H1 (cell line): ENCODE measurements around the gene TNP2. TPM values are rescaled to one million over a fixed set of nuclear protein-coding genes. Genes with fewer than 3 reads are reported as not detected.

Source experiments
- CTCF ChIA-PET: fragments of 300-600 bp; sonication (Branson Sonifier 250); formaldehyde crosslinking; loops from one replicate; lab custom pipeline; 2021; ENCODE audit not compliant: partially characterized antibody; lab: Charles Lee
- POLR2A ChIA-PET: fragments of 300-600 bp; sonication (Branson Sonifier 250); formaldehyde crosslinking; loops from one replicate; lab custom pipeline; 2021; ENCODE audit warnings: inconsistent platforms; ENCODE audit not compliant: partially characterized antibody; lab: Charles Lee
- DNase-seq, 2 experiments: peaks; one replicate each; pipeline versions ENCODE4 v3.0.0 to v3.0.0-alpha.2; 2010 to 2022; ENCODE audit warnings: low spot score in 2 of 2, low read depth in 1 of 2, mixed read lengths in 1 of 2
- FAIRE-seq: peaks from 2 replicates; lab custom pipeline; 2011; peaks lifted over from hg19 to GRCh38; lab: Jason Lieb, UNC
- H2AFZ ChIP-seq: 2 replicates; pipeline ENCODE4 v1.8.1; 2012; ENCODE audit warnings: low read length, inconsistent platforms
- H2AK5ac ChIP-seq: 2 replicates; pipeline ENCODE4 v1.6.1; 2013; ENCODE audit warnings: low read depth, low read length
- H2BK120ac ChIP-seq: replicated peaks from 2 replicates; pipeline ENCODE3; 2013; ENCODE audit warnings: low read depth, low read length, inconsistent platforms
- H2BK12ac ChIP-seq: 2 replicates; pipeline ENCODE4 v1.6.1; 2013; ENCODE audit warnings: low read depth, low read length
- H2BK15ac ChIP-seq: 2 replicates; pipeline ENCODE4 v1.6.1; 2013; ENCODE audit warnings: low read length
- H2BK20ac ChIP-seq: 2 replicates; pipeline ENCODE4 v1.6.1; 2013; ENCODE audit warnings: low read length
- H2BK5ac ChIP-seq: 2 replicates; pipeline ENCODE4 v1.6.1; 2013; ENCODE audit warnings: low read depth, low read length
- H3K14ac ChIP-seq: 2 replicates; pipeline ENCODE4 v1.6.1; 2013; ENCODE audit warnings: inconsistent platforms; ENCODE audit not compliant: insufficient read length
- H3K18ac ChIP-seq: 2 replicates; pipeline ENCODE4 v1.6.1; 2013; ENCODE audit warnings: low read length; ENCODE audit errors: extremely low read depth
- H3K23ac ChIP-seq: 2 replicates; pipeline ENCODE4 v1.6.1; 2013; ENCODE audit warnings: inconsistent platforms; ENCODE audit not compliant: insufficient read length
- H3K23me2 ChIP-seq: 2 replicates; pipeline ENCODE4 v1.6.1; 2013; ENCODE audit warnings: low read depth, low read length
- H3K27ac ChIP-seq: 2 replicates; pipeline ENCODE4 v1.6.1; 2011; ENCODE audit warnings: low read depth, low read length, inconsistent platforms
- H3K27me3 ChIP-seq, 4 experiments: replicated peaks in 1 of 4; 1 replicate in 1 of 4; 2 replicates in 3 of 4; pipeline versions ENCODE4 v1.6.1 to v1.8.1; 2011 to 2013; ENCODE audit warnings: low read length in 3 of 4, mild to moderate bottlenecking in 3 of 4, inconsistent platforms in 2 of 4, mixed read lengths in 2 of 4, moderate library complexity in 1 of 4; ENCODE audit not compliant: control insufficient read depth in 3 of 4, insufficient read depth in 3 of 4; ENCODE audit errors: extremely low read depth in 1 of 4
- H3K36me3 ChIP-seq, 4 experiments: 2 replicates each; pipeline versions ENCODE4 v1.6.1 to v1.8.1; 2011 to 2013; ENCODE audit warnings: mild to moderate bottlenecking in 4 of 4, low read length in 3 of 4, moderate library complexity in 2 of 4, control low read depth in 1 of 4, inconsistent platforms in 1 of 4; ENCODE audit not compliant: insufficient read depth in 4 of 4, control insufficient read depth in 2 of 4
- H3K4ac ChIP-seq: replicated peaks from 2 replicates; pipeline ENCODE3; 2013; ENCODE audit warnings: low read length, low read depth, mixed read lengths, inconsistent platforms; ENCODE audit not compliant: insufficient read length
- H3K4me1 ChIP-seq, 4 experiments: replicated peaks in 1 of 4; 1 replicate in 1 of 4; 2 replicates in 3 of 4; pipeline versions ENCODE4 v1.6.1 to v1.8.1; 2011 to 2013; ENCODE audit warnings: low read length in 3 of 4, inconsistent platforms in 2 of 4, mixed read lengths in 1 of 4; ENCODE audit not compliant: insufficient read depth in 4 of 4, control insufficient read depth in 3 of 4
- H3K4me2 ChIP-seq, 2 experiments: 2 replicates each; pipeline versions ENCODE4 v1.6.1 to v1.8.1; 2011 to 2013; ENCODE audit warnings: low read depth in 2 of 2, low read length in 2 of 2, control low read depth in 1 of 2, inconsistent platforms in 1 of 2, mild to moderate bottlenecking in 1 of 2; ENCODE audit not compliant: insufficient read depth in 1 of 2
- H3K4me3 ChIP-seq, 4 experiments: fragments of 200-600, 300-600 bp in 1 of 4; sonication (generic), shearing (Covaris generic), sonication (Bioruptor Twin) in 1 of 4; 2 replicates each; pipeline versions ENCODE4 v1.5.1 to v1.8.1; 2011 to 2016; ENCODE audit warnings: low read length in 4 of 4, low read depth in 3 of 4, control low read depth in 2 of 4, inconsistent platforms in 2 of 4, mild to moderate bottlenecking in 2 of 4, mixed read lengths in 1 of 4, moderate library complexity in 1 of 4; ENCODE audit not compliant: insufficient read depth in 2 of 4; ENCODE audit errors: extremely low read depth in 1 of 4
- H3K56ac ChIP-seq: replicated peaks from 2 replicates; pipeline ENCODE3; 2013; ENCODE audit warnings: low read depth, mild to moderate bottlenecking, mixed read lengths, low read length, inconsistent platforms; ENCODE audit not compliant: insufficient read length
- H3K79me1 ChIP-seq: 2 replicates; pipeline ENCODE4 v1.6.1; 2013; ENCODE audit warnings: low read depth, low read length, control low read depth
- H3K79me2 ChIP-seq, 2 experiments: 2 replicates each; pipeline versions ENCODE4 v1.6.1 to v1.8.1; 2012 to 2013; ENCODE audit warnings: low read length in 2 of 2, mild to moderate bottlenecking in 2 of 2, inconsistent platforms in 1 of 2; ENCODE audit not compliant: insufficient read depth in 2 of 2, control insufficient read depth in 1 of 2
- H3K9ac ChIP-seq, 4 experiments: replicated peaks in 1 of 4; 1 replicate in 1 of 4; 2 replicates in 3 of 4; pipeline versions ENCODE4 v1.6.1 to v1.8.1; 2011 to 2013; ENCODE audit warnings: low read depth in 3 of 4, low read length in 3 of 4, control low read depth in 2 of 4, mild to moderate bottlenecking in 2 of 4, moderate library complexity in 2 of 4, inconsistent platforms in 1 of 4; ENCODE audit errors: extremely low read depth in 1 of 4
- H3K9me3 ChIP-seq, 2 experiments: 2 replicates each; pipeline versions ENCODE4 v1.6.1 to v1.8.1; 2012 to 2013; ENCODE audit warnings: mild to moderate bottlenecking in 2 of 2, moderate library complexity in 2 of 2, control low read depth in 1 of 2, inconsistent platforms in 1 of 2, low read depth in 1 of 2, low read length in 1 of 2, mixed read lengths in 1 of 2; ENCODE audit not compliant: insufficient read depth in 2 of 2
- H4K20me1 ChIP-seq, 2 experiments: replicated peaks in 1 of 2; 2 replicates each; pipeline versions ENCODE3 to v1.8.1; 2011 to 2013; ENCODE audit warnings: inconsistent platforms in 2 of 2, low read length in 2 of 2, mild to moderate bottlenecking in 1 of 2; ENCODE audit not compliant: insufficient read depth in 2 of 2, control insufficient read depth in 1 of 2
- H4K5ac ChIP-seq: 2 replicates; pipeline ENCODE4 v1.6.1; 2013; ENCODE audit warnings: low read length, low read depth, mixed read lengths, inconsistent platforms; ENCODE audit not compliant: insufficient read length
- H4K8ac ChIP-seq: 2 replicates; pipeline ENCODE4 v1.8.0; 2013; ENCODE audit warnings: mild to moderate bottlenecking, moderate library complexity, low read length, inconsistent platforms; ENCODE audit not compliant: insufficient read depth; ENCODE audit errors: extremely low read depth
- H4K91ac ChIP-seq: replicated peaks from 2 replicates; pipeline ENCODE3; 2013; ENCODE audit warnings: low read length, mixed read lengths, inconsistent platforms; ENCODE audit not compliant: insufficient read length
- BACH1 ChIP-seq: IDR thresholded peaks from 2 replicates; pipeline ENCODE4 v1.6.1; 2012; ENCODE audit warnings: low read length, improper control_type of control experiment
- EGR1 ChIP-seq: IDR thresholded peaks from 2 replicates; pipeline ENCODE4 v1.6.1; 2011; ENCODE audit warnings: low read depth, low read length, borderline replicate concordance
- HDAC2 ChIP-seq, 2 experiments: fragments of 300-600 bp in 1 of 2; sonication (generic) in 1 of 2; IDR thresholded peaks; 2 replicates each; pipeline ENCODE4 v1.6.1; 2011 to 2012; ENCODE audit warnings: low read depth in 2 of 2, low read length in 2 of 2, mild to moderate bottlenecking in 2 of 2, moderate library complexity in 2 of 2, borderline replicate concordance in 1 of 2, inconsistent platforms in 1 of 2
- KDM5A ChIP-seq: fragments of 200-600 bp; IDR thresholded peaks from 2 replicates; pipeline ENCODE4 v1.7.1; 2012; ENCODE audit warnings: mild to moderate bottlenecking, low read length, inconsistent platforms, mixed read lengths
- PHF8 ChIP-seq: fragments of 200-600 bp; sonication (generic); conservative IDR thresholded peaks from 2 replicates; pipeline ENCODE4 v1.7.1; 2012; ENCODE audit warnings: low read depth, mild to moderate bottlenecking, inconsistent platforms, low read length, moderate library complexity
- POU5F1 ChIP-seq: IDR thresholded peaks from 2 replicates; pipeline ENCODE4 v1.6.1; 2011; ENCODE audit warnings: low read depth, mild to moderate bottlenecking, low read length, moderate library complexity
- RAD21 ChIP-seq, 2 experiments: IDR thresholded peaks in 1 of 2; conservative IDR thresholded peaks in 1 of 2; 2 replicates each; pipeline ENCODE4 v1.6.1; 2011; ENCODE audit warnings: low read depth in 2 of 2, low read length in 2 of 2, improper control_type of control experiment in 1 of 2, inconsistent platforms in 1 of 2, mild to moderate bottlenecking in 1 of 2, moderate library complexity in 1 of 2
- RBBP5 ChIP-seq: IDR thresholded peaks from 2 replicates; pipeline ENCODE4 v1.7.1; 2012; ENCODE audit warnings: low read depth, mild to moderate bottlenecking, inconsistent platforms, low read length, moderate library complexity, borderline replicate concordance
- SIX5 ChIP-seq: IDR thresholded peaks from 2 replicates; pipeline ENCODE4 v1.6.1; 2011; ENCODE audit warnings: mild to moderate bottlenecking, low read depth, low read length
- SRF ChIP-seq: IDR thresholded peaks from 2 replicates; pipeline ENCODE4 v1.6.1; 2011; ENCODE audit warnings: mild to moderate bottlenecking, low read depth, low read length, moderate library complexity
- TBP ChIP-seq: IDR thresholded peaks from 2 replicates; pipeline ENCODE4 v1.6.1; 2011; ENCODE audit warnings: low read depth, low read length, improper control_type of control experiment
- ZNF274 ChIP-seq: IDR thresholded peaks from 2 replicates; pipeline ENCODE4 v1.7.0; 2012; ENCODE audit warnings: low read length, borderline replicate concordance; ENCODE audit errors: extremely low read depth
- WGBS, 2 experiments: shearing (Covaris generic) in 1 of 2; methylation state at CpG; one replicate each; pipeline versions ENCODE4 v1.1.6 to v1.1.7; 2013 to 2015; ENCODE audit warnings: low lambda C conversion rate in 2 of 2, mixed read lengths in 2 of 2, inconsistent platforms in 1 of 2, low coverage in 1 of 2, missing lambda C conversion rate in 1 of 2; ENCODE audit not compliant: insufficient replicate concordance in 2 of 2, insufficient coverage in 1 of 2, insufficient read length in 1 of 2; ENCODE audit errors: extremely low coverage in 1 of 2, missing lambda C conversion rate in 1 of 2; 5-methylcytosine and 5-hydroxymethylcytosine counted together
- polyA plus RNA-seq, 7 experiments: library from polyadenylated mRNA; depleted of rRNA in 3 of 7; stranded (reverse) in 5 of 7; unstranded in 2 of 7; fragments of >200 nt in 5 of 7; fragments of 200-250 nt in 2 of 7; gene quantifications; 1 replicate in 5 of 7; 2 replicates in 1 of 7; 4 replicates in 1 of 7; pipeline versions ENCODE4 v1.2.1 to v1.2.3, GENCODE V29; 2011 to 2013; ENCODE audit warnings: missing spikeins in 2 of 7, mixed read lengths in 2 of 7
- total RNA-seq: library from RNA; stranded (reverse); fragmentation: NEBNext Ultra II Directional; extraction: Animal tissue kit (Norgen Biotek cat#: 25700); gene quantifications from 2 replicates; pipeline ENCODE4 v1.2.1, GENCODE V29; 2021

The TNP2 gene
- total and polyA plus RNA-seq, 2 of the 8 experiments (the other 6 are each of a cell fraction or from before 2014, with no cell fraction given), result not detected

- Histone ChIP-seq H3K4me2 (no peak overlapping the region), H3K4me1 (peaks cover 0 to 9% (median 2%) of the 10 kb centered on the region in 4 experiments; a peak in 3 of 7 replicates), H3K56ac (no peak overlapping the region), H3K18ac (no peak overlapping the region), H3K4ac (no peak overlapping the region), H3K36me3 (no peaks in the 10 kb centered on the region), H2AFZ (no peak overlapping the region), H3K23me2 (no peaks in the 10 kb centered on the region), H2AK5ac (no peak overlapping the region), H3K27ac (no peak overlapping the region), H3K9ac (no peak overlapping the region), H3K79me1 (no peaks in the 10 kb centered on the region), H2BK12ac (no peak overlapping the region), H4K5ac (no peak overlapping the region), H4K91ac (no peak overlapping the region), H3K9me3 (0 out of 4 replicates have a peak, but pooled peaks cover 0 to 3% of the 10 kb centered on the region in 2 experiments), H2BK20ac (no peak overlapping the region), H3K79me2 (no peaks in the 10 kb centered on the region), H4K8ac (no peak overlapping the region; the same call in 1 of the 2 replicates), H2BK15ac (0 out of 2 replicates have a peak overlapping the region, but pooled peaks have one; percentile 46), H4K20me1 (no peaks in the 10 kb centered on the region), H3K14ac (no peak overlapping the region), H3K27me3 (no peaks in the 10 kb centered on the region), H2BK120ac (no peak overlapping the region), H3K4me3 (no peak overlapping the region), H2BK5ac (0 out of 2 replicates have a peak overlapping the region, but pooled peaks have one; percentile 52), H3K23ac (no peak overlapping the region)
- DNase-seq (no peak), FAIRE-seq (no peak)
- 80% methylated on average over 9 of the region's 10 CpGs; no CpG with 5 or more reads in 1 of the 2 experiments for WGBS, 2 experiments
- POLR2A ChIA-PET, result interaction anchor here (0.6 to 3.6 kb wide), 2 partner anchors 19 to 165 kb away, joined by 3 to 15 read pairs; partner anchors contain the start of gene SOCS1
- CTCF ChIA-PET, result interaction anchor here (0.6 to 2.0 kb wide), 4 partner anchors 15 to 47 kb away, joined by 3 to 4 read pairs (median 3); no protein-coding TSS in a partner anchor
- TF ChIP-seq TBP (no peak), RAD21 (IDR thresholded peaks at IDR 0.05 in 1 of 2, conservative IDR thresholded peaks at IDR 0.05 in 1 of 2; ENCODE audit: low read depth in 2 of 2, low read length in 2 of 2) (no peak), PHF8 (no peak), POU5F1 (no peak), KDM5A (no peak), ZNF274 (no peak), SRF (no peak), SIX5 (no peak), BACH1 (no peak), RBBP5 (no peak), HDAC2 (IDR thresholded peaks at IDR 0.05; ENCODE audit: borderline replicate concordance in 1 of 2, low read depth in 2 of 2, low read length in 2 of 2) (no peak), EGR1 (no peak)
Observed at GRCh38 chr16:11236461-11237254, 32.5 kb downstream of the TNP2 start.
